ENCODE measurements around the gene SYT9.

- peak; percentile 45 for TF ChIP-seq CTCF (IDR thresholded peaks at IDR 0.05)
- no peak for TF ChIP-seq EZH2phosphoT487 (IDR thresholded peaks at IDR 0.05)
- no peak for TF ChIP-seq EZH2 (IDR thresholded peaks at IDR 0.05)
Observed at GRCh38 chr11:7448201-7448600, 196.5 kb downstream of the SYT9 start.
